ENCODE data around the gene NANOS3. TPM values are rescaled to one million over a fixed set of nuclear protein-coding genes. Genes with fewer than 3 reads are reported as not detected.
A peak's percentile ranks its signal among the peaks of the same experiment; 100 is the strongest.

NANOS3 gene
- total and polyA plus RNA-seq, 10 of the 15 experiments (the other 5 are each of a cell fraction or from before 2014, with no cell fraction given) = 0.31 to 1.7 (median 0.81) TPM

- TF ChIP-seq MLLT1 (IDR thresholded peaks at IDR 0.05) (peak; percentile 85), EGR1 (IDR thresholded peaks at IDR 0.05; ENCODE audit: borderline replicate concordance in 1 of 2, low read depth in 2 of 2, low read length in 2 of 2) (0 out of 3 replicates have a peak, but pooled peaks of 1 of the 2 experiments have one; percentile 11)
Measured at GRCh38 chr19:13864667-13865570, 12.0 kb upstream of the NANOS3 start (continued).

- Histone ChIP-seq H2AFZ (ENCODE audit: control insufficient read depth, low read depth, low read length) (peak overlapping the region; percentile 42), H3K4me3 (peak overlapping the region; percentile 59), H4K20me1 (ENCODE audit: control insufficient read depth, insufficient read depth) (no peaks in the 10 kb centered on the region), H3K27ac (ENCODE audit: control insufficient read depth, insufficient read depth) (no peak overlapping the region), H3K79me2 (ENCODE audit: control insufficient read depth, insufficient read depth, low read length) (no peaks in the 10 kb centered on the region), H3K4me1 (ENCODE audit: control insufficient read depth, insufficient read depth, low read length) (peaks cover 7% of the 10 kb centered on the region), H3K4me2 (ENCODE audit: control insufficient read depth, insufficient read depth) (peak overlapping the region; percentile 77; the same call in 1 of the 2 replicates), H3K36me3 (ENCODE audit: control insufficient read depth in 2 of 2, insufficient read depth in 2 of 2, low read length in 1 of 2) (no peaks in the 10 kb centered on the region), H3K27me3 (replicated peaks in 1 of 2; ENCODE audit: control insufficient read depth in 2 of 2, insufficient read depth in 2 of 2, low read length in 1 of 2) (peaks cover 0 to 1% of the 10 kb centered on the region in 2 experiments; a peak in 2 of 4 replicates), H3K9ac (ENCODE audit: control insufficient read depth, insufficient read depth, low read length) (peak overlapping the region; percentile 35; the same call in 1 of the 2 replicates), H3K9me3 (replicated peaks; ENCODE audit: control insufficient read depth, insufficient read depth, low read length) (no peaks in the 10 kb centered on the region; the same call in 2 of the 3 replicates)
- ChIA-PET POLR2A (interaction anchor here (0.5 to 0.6 kb wide), 5 partner anchors 26 to 492 kb away, joined by 3 to 8 read pairs (median 4); no protein-coding TSS in a partner anchor), SMC1A (ENCODE audit: uncharacterized antibody, unreplicated experiment) (no interaction called here), CTCF (interaction anchor here (0.6 to 1.6 kb wide), 2 partner anchors 81 to 210 kb away, joined by 3 read pairs; no protein-coding TSS in a partner anchor), RAD21 (ENCODE audit: unreplicated experiment) (interaction anchor here (0.7 to 1.7 kb wide), 4 partner anchors 14 to 81 kb away, joined by 3 to 4 read pairs (median 3); partner anchors contain the start of gene ZSWIM4)
- in situ Hi-C loops (cut with MboI) = no loop called here
- intact Hi-C loops (cut with micrococcal nuclease; ENCODE audit: unreplicated experiment) = no loop called here
- DNase-seq (ENCODE audit: low read depth, low spot score) (no peak), ATAC-seq (no peak), FAIRE-seq (no peak)
- no TSS peak for BruUV-seq (replicated peaks)
- WGBS (ENCODE audit: insufficient coverage, insufficient replicate concordance, low lambda C conversion rate, missing lambda C conversion rate) = 11% methylated on average over 40 of the region's 82 CpGs
- TF ChIP-seq ZNF687 (IDR thresholded peaks at IDR 0.05) (peak; percentile 45; the same call in 1 of the 2 replicates), EP300 (IDR thresholded peaks at IDR 0.05; ENCODE audit: borderline replicate concordance in 1 of 2, control insufficient read depth in 1 of 2, low read depth in 2 of 2, low read length in 2 of 2) (no peak), ZNF384 (IDR thresholded peaks at IDR 0.05; ENCODE audit: borderline replicate concordance, low read depth, low read length) (no peak), IRF3 (IDR thresholded peaks at IDR 0.05) (no peak), POLR2A (IDR thresholded peaks at IDR 0.05; ENCODE audit: low read depth, low read length) (peak; percentile 29; the same call in 1 of the 2 replicates), ESRRA (IDR thresholded peaks at IDR 0.05; ENCODE audit: low read length) (no peak), PAX5 (IDR thresholded peaks at IDR 0.05; ENCODE audit: borderline replicate concordance, low read depth, low read length) (no peak), TCF12 (IDR thresholded peaks at IDR 0.05; ENCODE audit: low read depth, low read length) (no peak), MTA3 (IDR thresholded peaks at IDR 0.05; ENCODE audit: borderline replicate concordance, low read length) (no peak)
Measured at GRCh38 chr19:13865571-13866462, 11.1 kb upstream of the NANOS3 start.
